Retina (tissue), 1 donor: Measurements from ENCODE around the gene ZC2HC1C.
A peak's percentile ranks its signal among the peaks of the same experiment; 100 is the strongest.

Experiments used
- DNase-seq: peaks from one replicate; pipeline ENCODE4 v3.0.0-alpha.2; 2016

ZC2HC1C gene

GRCh38 chr14:75069121-75069810 lies at the start of gene ZC2HC1C:
Gene ZC2HC1C, plus strand, starts transcription at chr14:75069641. Its CDS starts 933 bp downstream, at chr14:75070574.
- peak; percentile 96 for DNase-seq

DNA sequence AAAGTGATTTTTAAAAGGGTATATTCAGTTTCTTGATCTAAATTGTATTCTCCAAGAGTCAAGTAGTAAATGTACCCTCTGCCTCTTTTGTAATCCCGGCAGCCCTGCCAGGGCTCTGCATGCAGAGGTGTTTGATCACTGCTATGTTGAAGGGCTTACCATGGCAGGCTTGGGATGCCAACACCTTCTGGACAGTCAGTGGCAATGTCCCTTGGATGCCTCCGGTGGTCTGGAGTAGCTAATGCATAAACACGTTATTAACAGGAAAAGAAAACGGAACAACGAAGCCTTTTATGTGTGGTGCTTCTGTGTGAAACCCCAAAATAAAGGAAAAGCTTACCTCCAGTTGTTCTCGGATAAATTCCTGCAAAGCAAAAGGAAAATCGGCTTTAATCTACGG lies 46.8 kb upstream of the ZC2HC1C start:
- no peak for DNase-seq

GRCh38 chr14:75023108-75023507 lies 46.3 kb upstream of the ZC2HC1C start:
- DNase-seq, result no peak

GRCh38 chr14:75025082-75025481 lies 44.4 kb upstream of the ZC2HC1C start:
- DNase-seq, result no peak

GRCh38 chr14:75025876-75026275 lies 43.6 kb upstream of the ZC2HC1C start:
- DNase-seq, result no peak

GRCh38 chr14:75030147-75030546 lies 39.3 kb upstream of the ZC2HC1C start:
- DNase-seq, result no peak

GRCh38 chr14:75032939-75033338 lies 36.5 kb upstream of the ZC2HC1C start:
- DNase-seq, result no peak

DNA sequence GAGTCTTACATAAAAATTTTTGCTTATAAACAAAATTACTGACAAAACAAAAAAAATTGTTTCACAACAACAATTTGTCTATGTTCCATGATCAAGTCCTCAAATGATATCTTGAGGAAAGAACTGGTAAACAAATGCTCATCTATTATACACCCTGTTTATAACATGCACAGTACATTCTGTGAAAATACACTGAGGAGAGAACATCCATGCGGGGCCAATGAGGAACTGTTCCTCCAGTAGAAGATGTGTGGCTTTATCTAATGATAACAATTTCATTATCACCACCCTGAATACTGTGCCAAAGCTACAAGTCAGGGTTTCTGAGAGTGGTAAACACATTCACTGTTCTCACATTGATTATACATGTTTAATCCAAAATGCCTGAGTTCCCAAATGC lies 28.9 kb upstream of the ZC2HC1C start:
- DNase-seq, result no peak

GRCh38 chr14:75040959-75041358 lies 28.5 kb upstream of the ZC2HC1C start:
- no peak for DNase-seq

DNA sequence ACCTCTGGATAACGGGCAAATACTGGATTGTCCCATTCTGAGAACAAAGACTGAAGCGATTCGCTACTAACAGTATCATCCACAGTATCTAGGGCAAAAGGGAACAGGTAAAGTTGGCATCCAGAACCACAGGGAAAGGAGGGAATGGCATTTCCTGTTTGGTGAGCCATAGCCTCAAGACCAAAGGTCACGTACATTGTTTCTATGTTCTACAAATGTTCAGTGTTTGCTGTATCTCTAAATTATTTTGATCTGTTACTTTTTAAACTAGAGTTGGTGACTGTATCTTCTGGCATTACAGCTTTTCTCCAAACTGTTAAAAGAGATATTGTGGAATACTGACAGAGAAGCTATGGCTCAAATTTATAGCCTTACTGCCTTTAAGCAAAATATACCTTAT lies 27.8 kb upstream of the ZC2HC1C start:
- DNase-seq, result no peak

DNA sequence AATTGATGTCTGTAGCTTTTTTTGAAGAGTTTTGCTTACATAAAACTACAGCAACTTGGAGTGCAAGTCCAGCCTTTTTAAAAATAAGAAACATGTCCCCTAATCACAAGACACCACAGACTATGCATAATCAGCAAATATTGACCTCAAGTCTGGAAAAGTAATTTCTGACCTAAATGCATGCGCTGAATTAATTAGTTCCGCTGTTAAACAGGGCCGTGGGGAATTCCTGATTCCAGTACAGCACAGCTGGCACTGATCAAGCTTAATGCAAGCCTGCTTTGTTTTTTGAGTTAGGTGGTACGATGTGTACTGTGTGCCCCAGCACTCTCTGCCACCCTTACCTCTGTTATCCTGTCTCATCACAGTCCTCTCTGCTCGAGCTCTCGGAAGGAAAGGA lies 27.4 kb upstream of the ZC2HC1C start:
- no peak for DNase-seq

DNA sequence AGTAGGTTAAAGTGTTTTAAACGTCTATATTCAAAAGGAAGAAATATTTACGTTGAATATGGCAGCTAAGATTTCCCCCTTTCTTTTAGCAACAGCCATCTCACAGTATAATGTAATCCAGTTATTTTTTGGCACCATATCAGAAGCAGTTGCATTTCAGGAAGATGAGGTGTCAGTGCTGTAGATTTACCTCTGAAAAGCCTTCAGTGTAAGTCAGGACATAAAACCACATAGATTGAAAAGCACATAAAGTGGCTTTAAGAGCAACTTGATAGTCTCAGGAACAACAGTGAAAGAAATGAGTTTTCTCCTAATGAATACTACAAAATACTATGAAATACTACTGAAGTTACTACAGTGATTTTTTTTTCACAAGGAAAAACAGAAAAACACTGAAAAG lies 25.1 kb upstream of the ZC2HC1C start:
- no peak for DNase-seq

DNA sequence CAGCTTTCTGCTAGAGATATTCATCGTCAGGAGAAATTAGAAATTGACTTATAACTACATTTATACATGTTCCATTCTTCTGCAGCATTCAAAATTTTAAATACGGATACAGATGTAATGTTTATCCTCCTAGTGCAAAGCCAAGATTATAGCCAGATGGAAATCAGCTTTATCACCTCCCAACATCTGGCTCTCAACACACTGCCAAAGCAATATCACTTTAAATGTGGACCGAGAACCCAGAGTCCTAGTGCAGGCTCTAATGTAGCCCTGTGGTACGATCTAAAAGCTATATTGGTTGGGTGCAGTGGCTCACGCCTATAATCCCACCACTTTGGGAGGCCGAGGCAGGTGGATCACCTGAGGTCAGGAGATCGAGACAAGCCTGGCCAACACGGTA lies 24.7 kb upstream of the ZC2HC1C start:
- DNase-seq, result no peak

GRCh38 chr14:75046275-75046674 lies 23.2 kb upstream of the ZC2HC1C start:
- DNase-seq, result no peak

- no peak for DNase-seq
These were observed 22.5 kb upstream of the ZC2HC1C start for GRCh38 chr14:75046899-75047298.

GRCh38 chr14:75047506-75047905 lies 21.9 kb upstream of the ZC2HC1C start:
- DNase-seq, result no peak

- no peak for DNase-seq
These were observed 21.3 kb upstream of the ZC2HC1C start for GRCh38 chr14:75048101-75048500.

GRCh38 chr14:75049136-75049535 lies 20.3 kb upstream of the ZC2HC1C start:
- DNase-seq, result no peak

DNA sequence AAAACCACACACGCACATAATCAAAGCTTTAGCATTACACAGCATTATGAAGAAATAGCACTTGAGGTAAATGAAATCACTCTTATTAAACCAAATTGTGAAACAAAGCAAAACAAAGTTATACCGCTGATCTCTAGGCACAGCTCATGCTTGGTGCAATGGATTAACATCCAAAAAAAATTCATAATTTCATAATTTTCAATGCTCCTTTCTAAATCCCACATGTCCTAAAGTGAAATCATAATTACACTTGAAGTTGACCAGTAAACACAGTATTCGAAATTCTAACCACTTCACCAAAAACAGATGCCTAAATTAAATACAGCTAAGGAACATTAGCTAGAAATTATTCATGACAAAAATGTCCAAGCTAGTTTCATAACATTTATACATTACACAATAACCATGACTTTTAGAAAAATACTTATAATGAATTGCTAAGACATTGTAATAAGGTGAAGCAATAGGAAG lies 19.7 kb upstream of the ZC2HC1C start:
- DNase-seq, result no peak

- DNase-seq, result peak; percentile 95
These were observed 18.4 kb upstream of the ZC2HC1C start, which contains the start of gene MLH3 for GRCh38 chr14:75050852-75051555. Gene MLH3, minus strand, starts transcription at chr14:75051467. Its CDS starts 1,812 bp downstream, at chr14:75049655.

GRCh38 chr14:75051556-75051899 lies 17.9 kb upstream of the ZC2HC1C start:
- no peak for DNase-seq

GRCh38 chr14:75053396-75054291 lies 15.8 kb upstream of the ZC2HC1C start:
- DNase-seq, result no peak

DNA sequence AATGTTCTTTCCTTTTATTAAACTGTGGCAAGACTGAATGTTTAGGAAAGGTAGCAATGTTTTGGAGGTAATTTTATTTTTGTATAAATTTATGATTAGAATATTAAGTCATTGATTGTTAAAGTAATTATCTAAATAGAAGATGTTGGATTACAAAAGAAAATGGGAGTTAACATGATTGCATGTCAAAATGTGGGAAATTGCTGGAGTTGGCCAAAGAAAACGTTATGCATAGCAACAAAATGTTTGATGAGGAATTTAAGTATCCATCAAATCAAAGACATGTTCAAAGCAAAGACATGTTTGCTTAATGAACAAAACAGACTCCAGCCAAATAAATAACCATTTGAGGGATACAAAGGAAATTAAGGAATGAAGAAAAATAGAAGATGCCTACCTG lies 15.0 kb upstream of the ZC2HC1C start:
- DNase-seq, result no peak
